ENCODE results near the gene SCUBE3.

The SCUBE3 gene

DNA sequence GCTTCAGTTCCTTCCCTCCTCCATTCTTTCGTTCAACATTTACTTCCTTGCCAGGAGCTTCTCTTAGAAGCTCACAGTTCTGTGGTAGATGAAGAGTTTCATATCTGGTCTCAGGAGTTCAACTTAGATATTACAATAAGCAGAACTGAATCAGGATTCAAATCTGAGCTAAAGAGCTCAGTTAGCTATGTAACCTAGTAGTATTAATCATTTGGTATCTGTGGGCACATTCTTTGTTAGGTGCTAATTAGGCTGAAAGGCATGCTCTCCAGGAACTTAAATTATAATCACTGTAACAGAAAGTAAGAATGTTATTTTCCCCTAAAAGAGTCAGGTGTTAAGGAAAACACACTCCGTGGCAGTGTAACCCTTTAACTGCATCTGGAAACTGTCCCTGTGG lies 54.1 kb downstream of the SCUBE3 start:
- Histone ChIP-seq H3K4me1 (peaks cover 0 to 13% (median 3%) of the 10 kb centered on the region in 4 donors), H3K27ac (no peak overlapping the region), H3K27me3 (no peaks in the 10 kb centered on the region), H3K36me3 (peaks cover 0 to 6% (median 0%) of the 10 kb centered on the region in 3 donors), H3K4me3 (no peak overlapping the region), H3K9me3 (no peaks in the 10 kb centered on the region)
- no peak for DNase-seq
- TF ChIP-seq, protein P1, sequence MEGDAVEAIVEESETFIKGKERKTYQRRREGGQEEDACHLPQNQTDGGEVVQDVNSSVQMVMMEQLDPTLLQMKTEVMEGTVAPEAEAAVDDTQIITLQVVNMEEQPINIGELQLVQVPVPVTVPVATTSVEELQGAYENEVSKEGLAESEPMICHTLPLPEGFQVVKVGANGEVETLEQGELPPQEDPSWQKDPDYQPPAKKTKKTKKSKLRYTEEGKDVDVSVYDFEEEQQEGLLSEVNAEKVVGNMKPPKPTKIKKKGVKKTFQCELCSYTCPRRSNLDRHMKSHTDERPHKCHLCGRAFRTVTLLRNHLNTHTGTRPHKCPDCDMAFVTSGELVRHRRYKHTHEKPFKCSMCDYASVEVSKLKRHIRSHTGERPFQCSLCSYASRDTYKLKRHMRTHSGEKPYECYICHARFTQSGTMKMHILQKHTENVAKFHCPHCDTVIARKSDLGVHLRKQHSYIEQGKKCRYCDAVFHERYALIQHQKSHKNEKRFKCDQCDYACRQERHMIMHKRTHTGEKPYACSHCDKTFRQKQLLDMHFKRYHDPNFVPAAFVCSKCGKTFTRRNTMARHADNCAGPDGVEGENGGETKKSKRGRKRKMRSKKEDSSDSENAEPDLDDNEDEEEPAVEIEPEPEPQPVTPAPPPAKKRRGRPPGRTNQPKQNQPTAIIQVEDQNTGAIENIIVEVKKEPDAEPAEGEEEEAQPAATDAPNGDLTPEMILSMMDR (IDR thresholded peaks at IDR 0.05) = no peak
- intact Hi-C loops (cut with DNase I; ENCODE audit: low total_unique reads) = no loop called here

DNA sequence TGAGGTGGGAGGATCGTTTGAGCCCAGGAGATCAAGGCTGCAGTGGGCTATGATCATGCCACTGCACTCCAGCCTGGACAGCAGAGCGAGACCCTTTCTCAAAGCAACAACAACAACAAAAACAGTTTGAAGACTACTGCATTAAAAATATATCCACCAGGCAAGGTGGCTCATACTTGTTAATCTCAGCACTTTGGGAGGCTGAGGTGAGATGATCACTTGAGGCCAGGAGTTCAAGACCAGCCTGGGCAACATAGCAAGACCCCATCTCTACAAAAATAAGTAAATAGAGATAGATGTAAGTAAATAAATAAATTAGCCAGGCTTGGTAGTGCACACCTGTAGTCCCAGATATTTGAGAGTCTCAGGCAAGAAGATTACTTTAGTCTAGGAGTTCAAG lies 58.2 kb downstream of the SCUBE3 start:
- Histone ChIP-seq H3K36me3 (peaks cover 0 to 6% (median 0%) of the 10 kb centered on the region in 3 donors), H3K27ac (no peak overlapping the region), H3K4me3 (no peak overlapping the region), H3K27me3 (no peaks in the 10 kb centered on the region), H3K4me1 (peaks cover 0 to 20% (median 13%) of the 10 kb centered on the region in 4 donors), H3K9me3 (no peaks in the 10 kb centered on the region)
- TF ChIP-seq, protein P1 (IDR thresholded peaks at IDR 0.05) = no peak
- no peak for DNase-seq
- intact Hi-C loops (cut with DNase I; ENCODE audit: low total_unique reads) = no loop called here

DNA sequence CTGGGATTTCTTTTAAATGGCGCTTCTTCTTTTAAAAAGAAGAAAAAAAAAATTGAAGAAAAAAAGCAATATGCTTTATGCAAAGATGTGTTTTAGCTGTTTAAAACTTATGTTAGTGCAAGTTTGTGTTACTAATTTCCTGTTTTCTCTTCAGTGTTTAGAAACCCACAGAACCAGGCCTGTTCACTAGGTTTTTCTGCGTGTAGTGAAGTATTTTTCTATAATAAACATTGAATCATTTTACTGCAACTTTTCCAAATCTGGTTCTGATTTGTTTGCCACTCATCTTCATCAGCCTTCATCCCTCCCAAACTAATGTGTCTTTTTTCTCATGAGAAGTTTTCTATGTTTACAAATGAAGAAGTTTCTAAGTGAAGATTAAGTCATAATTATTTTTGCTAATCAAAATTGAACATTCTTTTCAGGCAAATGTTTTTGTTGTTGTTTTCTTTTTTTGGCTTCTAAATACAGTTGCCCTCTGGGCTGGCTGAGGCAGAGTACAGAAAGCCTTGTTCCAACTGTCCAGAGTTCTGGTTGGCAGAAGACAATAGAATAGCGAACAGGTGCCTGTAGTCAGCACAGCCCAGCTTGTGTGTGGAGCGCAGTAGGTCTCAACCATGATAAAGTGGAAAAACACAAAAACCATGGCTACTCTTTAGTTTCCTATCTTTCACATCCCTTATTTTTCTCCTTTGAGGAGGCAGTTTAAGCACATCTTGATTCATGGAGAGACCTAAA lies 60.2 kb downstream of the SCUBE3 start:
- Histone ChIP-seq H3K27me3 (no peaks in the 10 kb centered on the region), H3K9me3 (no peaks in the 10 kb centered on the region), H3K4me3 (no peak overlapping the region), H3K27ac (peak overlapping the region; percentile 66 to 80), H3K36me3 (peaks cover 0 to 6% (median 0%) of the 10 kb centered on the region in 3 donors), H3K4me1 (peaks cover 0 to 20% (median 13%) of the 10 kb centered on the region in 4 donors)
- no peak for DNase-seq
- TF ChIP-seq, protein P1 (IDR thresholded peaks at IDR 0.05) = no peak
- intact Hi-C loops (cut with DNase I; ENCODE audit: low total_unique reads) = no loop called here

DNA sequence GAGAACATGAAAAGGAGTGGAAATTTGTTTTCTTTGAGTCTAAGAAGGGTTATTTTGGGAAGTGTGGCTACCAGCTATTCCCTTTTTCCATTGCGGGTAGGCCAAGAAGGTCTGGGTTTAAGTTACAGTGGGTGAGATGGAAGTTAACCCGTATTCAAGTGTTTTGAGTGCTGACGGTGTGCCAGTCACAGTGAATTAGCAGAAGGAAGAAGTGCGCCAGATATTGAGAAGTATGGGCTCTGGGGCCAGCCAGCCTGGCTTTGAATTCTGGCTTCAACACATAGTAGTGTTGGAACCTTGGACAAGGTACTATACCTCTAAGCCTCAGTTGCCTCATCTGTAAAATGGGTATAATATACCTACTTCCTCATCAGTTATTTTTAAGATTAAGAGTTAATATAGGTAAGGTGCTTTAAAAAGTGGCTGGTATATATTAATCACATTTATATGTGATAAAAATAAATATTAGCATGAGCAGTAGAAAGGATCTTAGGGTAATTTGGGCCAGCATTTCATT lies 62.0 kb downstream of the SCUBE3 start:
- no peak overlapping the region for H3K4me3 ChIP-seq
- TF ChIP-seq, protein P1 (IDR thresholded peaks at IDR 0.05) = no peak
- intact Hi-C loops (cut with DNase I; ENCODE audit: low total_unique reads) = no loop called here
- no peaks in the 10 kb centered on the region for H3K27me3 ChIP-seq
- H3K9me3 ChIP-seq = no peaks in the 10 kb centered on the region
- peak overlapping the region; percentile 66 to 80 for H3K27ac ChIP-seq
- H3K4me1 ChIP-seq = peaks cover 0 to 27% (median 13%) of the 10 kb centered on the region in 4 donors
- no peak for DNase-seq
- H3K36me3 ChIP-seq = peaks cover 0 to under 1% (median 0%) of the 10 kb centered on the region in 3 donors

DNA sequence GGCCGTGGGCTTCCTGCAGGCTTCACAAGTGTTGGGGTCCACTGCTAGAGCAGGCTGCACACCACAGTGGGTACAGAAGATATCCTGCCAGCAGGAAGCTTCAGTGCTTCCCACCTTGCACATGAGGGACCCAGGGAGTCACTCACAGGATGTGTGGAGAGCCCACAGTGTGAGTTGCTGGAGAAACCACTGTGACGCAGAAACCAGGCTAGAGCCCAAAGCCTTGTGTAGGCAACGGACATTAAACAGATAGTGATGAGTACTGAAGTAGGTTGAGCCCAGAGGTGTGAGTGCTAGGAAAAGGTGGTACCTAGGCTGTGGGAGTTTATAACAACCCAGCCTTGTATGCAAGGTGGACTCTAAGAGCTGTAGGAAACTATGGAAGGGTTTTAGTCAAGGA lies 65.0 kb downstream of the SCUBE3 start:
- DNase-seq = no peak
- Histone ChIP-seq H3K4me3 (no peak overlapping the region), H3K27me3 (no peaks in the 10 kb centered on the region), H3K4me1 (peaks cover 0 to 29% (median 13%) of the 10 kb centered on the region in 4 donors), H3K9me3 (no peaks in the 10 kb centered on the region), H3K27ac (no peak overlapping the region), H3K36me3 (peaks cover 22 to 28% (median 26%) of the 10 kb centered on the region in 3 donors)
- TF ChIP-seq, protein P1 (IDR thresholded peaks at IDR 0.05) = no peak
- intact Hi-C loops (cut with DNase I; ENCODE audit: low total_unique reads) = no loop called here

Data from tibial artery (tissue), 4 donors.